Measurements from ENCODE around the gene TMEM202.
A peak's percentile ranks its signal among the peaks of the same experiment; 100 is the strongest.

- TF ChIP-seq POLR2A (IDR thresholded peaks at IDR 0.05) (peak; percentile 47 to 92 (median 78)), EP300 (IDR thresholded peaks at IDR 0.05) (peak in 1 of 4 donors; percentile 97)
These were observed 22.1 kb upstream of the TMEM202 start, which contains the start of gene HEXA for GRCh38 chr15:72375846-72376581.

Measured in upper lobe of left lung (tissue), 4 donors.